ENCODE results near the gene ATP9B. TPM values are rescaled to one million over a fixed set of nuclear protein-coding genes. Genes with fewer than 3 reads are reported as not detected.

ATP9B gene
- total RNA-seq, 1 donor from 2014 or later, result 16.2 TPM

DNA sequence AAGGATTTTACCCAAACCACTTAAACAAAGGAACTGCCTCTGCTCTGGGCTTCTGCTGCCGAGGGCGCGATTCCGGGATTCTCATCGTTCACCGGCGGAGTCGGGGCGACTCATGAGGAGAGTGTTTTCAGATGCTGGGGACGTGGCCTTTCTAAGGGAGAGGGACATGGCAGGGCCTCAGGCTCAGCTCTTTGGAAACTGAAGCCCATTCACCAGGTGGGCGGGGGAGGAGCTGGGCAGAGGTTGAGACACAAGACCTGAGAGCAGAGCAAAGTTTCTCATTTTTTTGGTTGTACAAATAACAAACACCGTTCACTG lies 356.3 kb downstream of the ATP9B start:
- Histone ChIP-seq H3K36me3 (ENCODE audit: control insufficient read depth, insufficient read depth, low read length) (no peaks in the 10 kb centered on the region), H3K4me3 (ENCODE audit: low read depth, low read length) (no peak overlapping the region), H3K27me3 (ENCODE audit: control insufficient read depth, insufficient read depth, low read length) (peaks cover 2% of the 10 kb centered on the region)
- no peak for DNase-seq (ENCODE audit: low read depth)
- TF ChIP-seq, protein P1, sequence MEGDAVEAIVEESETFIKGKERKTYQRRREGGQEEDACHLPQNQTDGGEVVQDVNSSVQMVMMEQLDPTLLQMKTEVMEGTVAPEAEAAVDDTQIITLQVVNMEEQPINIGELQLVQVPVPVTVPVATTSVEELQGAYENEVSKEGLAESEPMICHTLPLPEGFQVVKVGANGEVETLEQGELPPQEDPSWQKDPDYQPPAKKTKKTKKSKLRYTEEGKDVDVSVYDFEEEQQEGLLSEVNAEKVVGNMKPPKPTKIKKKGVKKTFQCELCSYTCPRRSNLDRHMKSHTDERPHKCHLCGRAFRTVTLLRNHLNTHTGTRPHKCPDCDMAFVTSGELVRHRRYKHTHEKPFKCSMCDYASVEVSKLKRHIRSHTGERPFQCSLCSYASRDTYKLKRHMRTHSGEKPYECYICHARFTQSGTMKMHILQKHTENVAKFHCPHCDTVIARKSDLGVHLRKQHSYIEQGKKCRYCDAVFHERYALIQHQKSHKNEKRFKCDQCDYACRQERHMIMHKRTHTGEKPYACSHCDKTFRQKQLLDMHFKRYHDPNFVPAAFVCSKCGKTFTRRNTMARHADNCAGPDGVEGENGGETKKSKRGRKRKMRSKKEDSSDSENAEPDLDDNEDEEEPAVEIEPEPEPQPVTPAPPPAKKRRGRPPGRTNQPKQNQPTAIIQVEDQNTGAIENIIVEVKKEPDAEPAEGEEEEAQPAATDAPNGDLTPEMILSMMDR (IDR thresholded peaks at IDR 0.05; ENCODE audit: insufficient read depth, low read length, poor library complexity, severe bottlenecking), result no peak

DNA sequence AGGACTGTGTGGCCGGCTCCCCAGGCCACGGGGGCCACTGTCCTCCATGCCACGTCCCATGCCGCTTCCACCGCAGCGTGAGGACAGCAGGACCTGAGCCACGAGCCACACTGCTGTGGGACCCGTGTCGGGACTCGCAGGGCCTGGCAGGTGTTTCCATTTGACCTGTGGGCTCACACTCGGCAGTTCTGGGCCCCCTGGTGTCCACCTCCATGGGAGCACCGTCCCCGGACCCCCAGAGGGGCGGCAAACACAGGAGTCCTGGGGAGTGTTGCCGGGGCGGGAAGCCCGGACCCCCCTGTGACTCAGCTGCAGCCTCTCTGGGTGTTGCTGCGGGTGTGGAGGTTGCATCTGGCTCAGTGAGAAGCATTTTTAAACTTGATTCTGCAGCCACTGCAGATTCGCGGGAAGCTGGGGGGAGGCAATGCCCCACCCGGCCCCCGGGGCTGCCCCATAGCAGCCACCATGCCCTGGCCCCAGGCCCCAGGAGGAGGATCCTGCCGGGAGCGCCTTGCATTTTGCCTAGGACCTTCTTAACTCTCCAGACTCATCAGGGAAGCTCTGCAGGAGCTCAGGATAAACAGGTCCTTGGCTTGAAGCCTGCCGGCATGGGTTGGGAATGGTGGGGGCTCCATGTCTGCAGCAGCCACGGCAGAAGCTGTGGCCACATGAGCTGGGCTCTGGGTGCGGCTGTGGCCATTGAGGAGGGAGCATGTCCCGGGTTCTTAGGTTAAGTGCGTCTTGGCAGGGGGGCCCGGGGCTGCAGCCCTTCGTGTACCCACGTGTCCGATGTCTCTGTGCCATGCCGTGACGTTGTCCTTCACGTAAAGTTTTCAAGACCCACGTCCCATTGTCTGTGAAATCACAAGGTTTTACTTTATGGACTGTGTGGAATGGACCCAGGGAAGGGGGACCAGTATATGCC lies 357.4 kb downstream of the ATP9B start:
- no peaks in the 10 kb centered on the region for H3K36me3 ChIP-seq (ENCODE audit: control insufficient read depth, insufficient read depth, low read length)
- no peak for DNase-seq (ENCODE audit: low read depth)
- H3K27me3 ChIP-seq (ENCODE audit: control insufficient read depth, insufficient read depth, low read length), result peaks cover 2% of the 10 kb centered on the region
- no peak overlapping the region for H3K4me3 ChIP-seq (ENCODE audit: low read depth, low read length)
- TF ChIP-seq, protein P1 (IDR thresholded peaks at IDR 0.05; ENCODE audit: insufficient read depth, low read length, poor library complexity, severe bottlenecking), result no peak

DNA sequence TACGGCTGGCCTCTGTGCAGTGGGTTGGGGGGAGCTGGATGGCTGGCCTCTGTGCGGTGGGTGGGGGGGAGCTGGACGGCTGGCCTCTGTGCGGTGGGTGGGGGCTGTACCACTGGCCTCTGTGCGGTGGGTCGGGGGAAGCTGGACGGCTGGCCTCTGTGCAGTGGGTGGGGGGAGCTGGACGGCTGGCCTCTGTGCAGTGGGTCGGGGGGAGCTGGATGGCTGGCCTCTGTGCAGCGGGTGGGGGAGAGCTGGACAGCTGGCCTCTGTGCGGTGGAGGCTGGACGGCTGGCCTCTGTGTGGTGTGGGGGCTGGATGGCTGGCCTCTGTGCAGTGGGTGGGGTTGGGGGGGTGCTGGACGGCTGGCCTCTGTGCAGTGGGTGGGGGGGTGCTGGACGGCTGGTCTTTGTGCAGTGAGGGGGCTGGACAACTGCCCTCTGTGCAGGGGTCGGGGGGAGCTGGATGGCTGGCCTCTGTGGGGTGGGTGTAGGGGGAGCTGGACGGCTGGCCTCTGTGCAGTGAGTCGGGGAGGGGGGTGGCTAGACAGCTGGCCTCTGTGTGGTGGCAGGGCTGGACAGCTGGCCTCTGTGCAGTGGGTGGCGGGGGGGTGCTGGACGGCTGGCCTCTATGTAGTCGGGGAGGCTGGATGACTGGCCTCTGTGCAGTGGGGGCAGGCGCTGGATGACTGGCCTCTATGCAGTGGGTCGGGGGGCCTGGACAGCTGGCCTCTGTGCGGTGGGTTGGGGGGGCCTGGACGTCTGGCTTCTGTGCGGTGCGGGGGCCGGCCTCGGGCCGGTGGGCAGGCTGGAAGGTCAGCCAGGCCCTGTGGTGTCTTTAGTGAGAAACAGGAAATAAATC lies 358.4 kb downstream of the ATP9B start:
- DNase-seq (ENCODE audit: low read depth), result no peak
- Histone ChIP-seq H3K4me3 (ENCODE audit: low read depth, low read length) (no peak overlapping the region), H3K36me3 (ENCODE audit: control insufficient read depth, insufficient read depth, low read length) (no peaks in the 10 kb centered on the region), H3K27me3 (ENCODE audit: control insufficient read depth, insufficient read depth, low read length) (peaks cover 2% of the 10 kb centered on the region)
- TF ChIP-seq, protein P1 (IDR thresholded peaks at IDR 0.05; ENCODE audit: insufficient read depth, low read length, poor library complexity, severe bottlenecking), result no peak

Other genes starting within 250 kb of the ATP9B start
- gene SALL3, start 89.6 kb upstream of the ATP9B start, total RNA-seq, result 2.1 TPM in 2 replicates